Stimulated activated CD8-positive, alpha-beta memory T cell treated with anti-CD3 and anti-CD28 coated beads, Interleukin-7, amount 100 ng/mL, for 4 hours (primary cell): Measurements from ENCODE around the gene SUSD4.
A peak's percentile ranks its signal among the peaks of the same experiment; 100 is the strongest.
"Not testable (repeated sequence)": the region's sequence is repeated elsewhere in the genome, so short reads cannot be mapped to it uniquely, and the experiment has no call there.

Experiments
- DNase-seq, 2 donors: peaks; one replicate each; pipeline ENCODE4 v3.0.0-alpha.2; 2020; ENCODE audit warnings: low read depth in 2 of 2

SUSD4 gene

GRCh38 chr1:223363856-223364684 lies at the start of gene SUSD4:
Gene SUSD4 (minus strand): TSS chr1:223364176. CDS start chr1:223363425, 751 bp downstream.
- DNase-seq: peak; percentile 42 to 64

GRCh38 chr1:223413216-223413615 lies 49.2 kb upstream of the SUSD4 start:
- DNase-seq: no peak

- DNase-seq: no peak
Measured at GRCh38 chr1:223411710-223412109, 47.7 kb upstream of the SUSD4 start.

GRCh38 chr1:223411309-223411708 lies 47.3 kb upstream of the SUSD4 start:
- no peak for DNase-seq

- no peak for DNase-seq
Measured at GRCh38 chr1:223410036-223410435, 46.1 kb upstream of the SUSD4 start.

GRCh38 chr1:223405507-223405906 lies 41.5 kb upstream of the SUSD4 start:
- no peak for DNase-seq

GRCh38 chr1:223403184-223403815 lies 39.3 kb upstream of the SUSD4 start:
- DNase-seq: no peak

GRCh38 chr1:223402790-223403142 lies 38.8 kb upstream of the SUSD4 start:
- no peak for DNase-seq

- DNase-seq: no peak
Measured at GRCh38 chr1:223401873-223402789, 38.2 kb upstream of the SUSD4 start.

GRCh38 chr1:223399393-223399792 lies 35.4 kb upstream of the SUSD4 start:
- DNase-seq: not testable (repeated sequence)

- DNase-seq: no peak
Measured at GRCh38 chr1:223394706-223395105, 30.7 kb upstream of the SUSD4 start.

GRCh38 chr1:223394242-223394641 lies 30.3 kb upstream of the SUSD4 start:
- DNase-seq: no peak

GRCh38 chr1:223393275-223394214 lies 29.6 kb upstream of the SUSD4 start, which contains the start of gene CCDC185:
Gene CCDC185 (plus strand): TSS chr1:223393415. CDS start chr1:223393476, 61 bp downstream.
- no peak for DNase-seq

GRCh38 chr1:223390618-223391017 lies 26.6 kb upstream of the SUSD4 start:
- DNase-seq: no peak

- DNase-seq: no peak
Measured at GRCh38 chr1:223386013-223386412, 22.0 kb upstream of the SUSD4 start.

GRCh38 chr1:223378754-223379153 lies 14.8 kb upstream of the SUSD4 start:
- DNase-seq: no peak

GRCh38 chr1:223374064-223374610 lies 10.2 kb upstream of the SUSD4 start:
- DNase-seq: no peak

GRCh38 chr1:223364685-223365382 lies 858 bp upstream of the SUSD4 start:
- peak in 1 of 2 donors; percentile 6 for DNase-seq

GRCh38 chr1:223363057-223363855 lies 720 bp downstream of the SUSD4 start:
- DNase-seq: peak in 1 of 2 donors; percentile 4
